H9 (cell line): ENCODE data around the gene NCS1. TPM values are rescaled to one million over a fixed set of nuclear protein-coding genes. Genes with fewer than 3 reads are reported as not detected.

Experiments used
- DNase-seq: peaks from one replicate; pipeline ENCODE4 v3.0.0-alpha.2; 2017
- H2AFZ ChIP-seq: one replicate; pipeline ENCODE4 v1.6.1; 2013; ENCODE audit warnings: mild to moderate bottlenecking, low read length, control low read depth, moderate library complexity
- H2AK5ac ChIP-seq: 2 replicates; pipeline ENCODE4 v1.6.1; 2013; ENCODE audit warnings: low read length, control low read depth, mixed read lengths; ENCODE audit not compliant: insufficient read length
- H2BK120ac ChIP-seq: one replicate; pipeline ENCODE4 v1.6.1; 2013; ENCODE audit warnings: low read depth, mild to moderate bottlenecking, low read length, control low read depth, inconsistent platforms; ENCODE audit not compliant: poor library complexity, severe bottlenecking
- H2BK12ac ChIP-seq: 2 replicates; pipeline ENCODE4 v1.6.1; 2013; ENCODE audit warnings: low read length, control low read depth, mixed read lengths, low read depth; ENCODE audit not compliant: insufficient read length
- H2BK15ac ChIP-seq: 2 replicates; pipeline ENCODE4 v1.6.1; 2013; ENCODE audit warnings: low read depth, low read length, control low read depth
- H2BK20ac ChIP-seq: one replicate; pipeline ENCODE4 v1.6.1; 2013; ENCODE audit warnings: low read depth, mild to moderate bottlenecking, low read length, control low read depth, inconsistent platforms; ENCODE audit not compliant: poor library complexity, severe bottlenecking
- H2BK5ac ChIP-seq: 2 replicates; pipeline ENCODE4 v1.6.1; 2013; ENCODE audit warnings: low read length, control low read depth, mixed read lengths; ENCODE audit not compliant: insufficient read length
- H3K14ac ChIP-seq: 2 replicates; pipeline ENCODE4 v1.6.1; 2013; ENCODE audit warnings: low read length, control low read depth; ENCODE audit not compliant: insufficient read depth
- H3K18ac ChIP-seq: 2 replicates; pipeline ENCODE4 v1.6.1; 2013; ENCODE audit warnings: low read depth, mild to moderate bottlenecking, mixed read lengths, low read length, control low read depth; ENCODE audit not compliant: insufficient read length
- H3K23ac ChIP-seq: 2 replicates; pipeline ENCODE4 v1.6.1; 2013; ENCODE audit warnings: low read length, control low read depth, mixed read lengths, low read depth; ENCODE audit not compliant: insufficient read length
- H3K23me2 ChIP-seq: 2 replicates; pipeline ENCODE4 v1.6.1; 2013; ENCODE audit warnings: low read depth, mild to moderate bottlenecking, mixed read lengths, low read length, control low read depth; ENCODE audit not compliant: insufficient read length, poor library complexity, severe bottlenecking
- H3K27ac ChIP-seq: 2 replicates; pipeline ENCODE4 v1.5.1; 2013; ENCODE audit warnings: low read length, control low read depth, mixed read lengths, low read depth; ENCODE audit not compliant: insufficient read length
- H3K27me3 ChIP-seq: 2 replicates; pipeline ENCODE4 v1.6.1; 2013; ENCODE audit warnings: low read length, control low read depth, inconsistent platforms; ENCODE audit not compliant: insufficient read depth
- H3K4ac ChIP-seq: 2 replicates; pipeline ENCODE4 v1.6.1; 2013; ENCODE audit warnings: low read depth, mild to moderate bottlenecking, control low read depth, inconsistent platforms, low read length, moderate library complexity
- H3K4me1 ChIP-seq: 2 replicates; pipeline ENCODE4 v1.6.1; 2013; ENCODE audit warnings: low read length, control low read depth, inconsistent platforms; ENCODE audit not compliant: insufficient read depth
- H3K4me2 ChIP-seq: 2 replicates; pipeline ENCODE4 v1.6.1; 2013; ENCODE audit warnings: low read length, control low read depth, mixed read lengths; ENCODE audit not compliant: insufficient read length, insufficient read depth
- H3K56ac ChIP-seq: 2 replicates; pipeline ENCODE4 v1.6.1; 2013; ENCODE audit warnings: low read depth, mild to moderate bottlenecking, mixed read lengths, low read length, control low read depth; ENCODE audit not compliant: insufficient read length
- H3K79me1 ChIP-seq: 2 replicates; pipeline ENCODE4 v1.6.1; 2013; ENCODE audit warnings: low read depth, mild to moderate bottlenecking, moderate library complexity, low read length, control low read depth, inconsistent platforms; ENCODE audit not compliant: insufficient read depth, poor library complexity, severe bottlenecking
- H3K79me2 ChIP-seq: 2 replicates; pipeline ENCODE4 v1.6.1; 2013; ENCODE audit warnings: low read length, control low read depth, inconsistent platforms; ENCODE audit not compliant: insufficient read depth
- H3K9ac ChIP-seq: 2 replicates; pipeline ENCODE4 v1.6.1; 2013; ENCODE audit warnings: low read length, control low read depth, mixed read lengths; ENCODE audit not compliant: insufficient read length; ENCODE audit errors: extremely low read depth
- H3K9me3 ChIP-seq: one replicate; pipeline ENCODE4 v1.6.1; 2013; ENCODE audit warnings: low read depth, low read length, inconsistent platforms; ENCODE audit not compliant: control insufficient read depth
- H3T11ph ChIP-seq: one replicate; pipeline ENCODE4 v1.6.1; 2013; ENCODE audit warnings: mild to moderate bottlenecking, low read length, control low read depth, inconsistent platforms
- H4K20me1 ChIP-seq: one replicate; pipeline ENCODE4 v1.6.1; 2013; ENCODE audit not compliant: control insufficient read depth, insufficient read length, insufficient read depth
- H4K5ac ChIP-seq: 2 replicates; pipeline ENCODE4 v1.6.1; 2013; ENCODE audit warnings: low read depth, mild to moderate bottlenecking, mixed read lengths, low read length, control low read depth; ENCODE audit not compliant: insufficient read length
- H4K8ac ChIP-seq: replicated peaks from 2 replicates; pipeline ENCODE4 v1.6.1; 2013; ENCODE audit warnings: low read length, control low read depth, mixed read lengths, low read depth; ENCODE audit not compliant: insufficient read length
- H4K91ac ChIP-seq: 2 replicates; pipeline ENCODE4 v1.6.1; 2013; ENCODE audit warnings: low read depth, mild to moderate bottlenecking, moderate library complexity, mixed read lengths, low read length, control low read depth; ENCODE audit not compliant: insufficient read length
- H3K27ac Mint-ChIP-seq, 3 experiments: 2 replicates in 2 of 3; 3 replicates in 1 of 3; pipeline ENCODE4 v1.8.0; 2020 to 2021; ENCODE audit warnings: mixed read lengths in 3 of 3, mild to moderate bottlenecking in 1 of 3, moderate library complexity in 1 of 3
- H3K27me3 Mint-ChIP-seq: 2 replicates; pipeline ENCODE4 v1.8.0; 2021; ENCODE audit warnings: low read depth, mild to moderate bottlenecking, moderate library complexity, mixed read lengths
- H3K36me3 Mint-ChIP-seq, 3 experiments: 2 replicates in 2 of 3; 3 replicates in 1 of 3; pipeline ENCODE4 v1.8.0; 2020 to 2021; ENCODE audit warnings: low read depth in 3 of 3, mixed read lengths in 3 of 3; ENCODE audit not compliant: insufficient read depth in 1 of 3
- H3K4me1 Mint-ChIP-seq, 2 experiments: 2 replicates each; pipeline ENCODE4 v1.8.0; 2020; ENCODE audit warnings: mixed read lengths in 2 of 2
- H3K4me3 Mint-ChIP-seq, 2 experiments: 2 replicates in 1 of 2; 3 replicates in 1 of 2; pipeline ENCODE4 v1.8.0; 2020 to 2021; ENCODE audit warnings: mild to moderate bottlenecking in 2 of 2, mixed read lengths in 2 of 2, moderate library complexity in 1 of 2
- H3K9me3 Mint-ChIP-seq, 2 experiments: 2 replicates in 1 of 2; 3 replicates in 1 of 2; pipeline ENCODE4 v1.8.0; 2020; ENCODE audit warnings: mild to moderate bottlenecking in 2 of 2, mixed read lengths in 2 of 2, moderate library complexity in 1 of 2
- CTCF ChIP-seq: fragments of 200-600 bp; sonication (generic); conservative IDR thresholded peaks from 3 replicates; pipeline ENCODE4 v1.8.0; 2021; ENCODE audit warnings: antibody characterized with exemption, mild to moderate bottlenecking
- WGBS: extraction: QIAGEN DNeasy Blood & Tissue Kit; methylation state at CpG from one replicate; pipeline ENCODE4 v1.1.7; 2013; ENCODE audit warnings: missing lambda C conversion rate, low lambda C conversion rate, mixed read lengths; ENCODE audit not compliant: insufficient read length; ENCODE audit errors: extremely low coverage; 5-methylcytosine and 5-hydroxymethylcytosine counted together
- total RNA-seq: library from RNA; stranded (reverse); gene quantifications from 2 replicates; pipeline ENCODE4 v1.2.1, GENCODE V29; 2021

NCS1 gene
- total RNA-seq, 1 experiment from 2014 or later = 38.1 TPM

- Mint-ChIP-seq H3K27ac (no peak overlapping the region; a peak in 1 of 7 replicates), H3K4me3 (no peak overlapping the region), H3K36me3 (no peaks in the 10 kb centered on the region; a peak in 1 of 7 replicates), H3K4me1 (peaks cover 7 to 11% of the 10 kb centered on the region in 2 experiments; a peak in 3 of 4 replicates), H3K9me3 (no peaks in the 10 kb centered on the region), H3K27me3 (peaks cover 2% of the 10 kb centered on the region; the same call in 1 of the 2 replicates)
- no peaks in the 10 kb centered on the region; the same call in 1 of the 2 replicates for H3K4me1 ChIP-seq
- H3K14ac ChIP-seq = no peak overlapping the region
- H3K56ac ChIP-seq = no peak overlapping the region
- H4K5ac ChIP-seq = no peak overlapping the region
- H2BK20ac ChIP-seq = no peak overlapping the region
- no peak overlapping the region for H3T11ph ChIP-seq
- no peak overlapping the region for H3K23ac ChIP-seq
- no peak overlapping the region for H2BK12ac ChIP-seq
- no peak overlapping the region for H4K8ac ChIP-seq
- no peaks in the 10 kb centered on the region for H3K23me2 ChIP-seq
- no peak overlapping the region for H4K91ac ChIP-seq
- H2BK120ac ChIP-seq = no peak overlapping the region
- H2AFZ ChIP-seq = no peak overlapping the region
- no peak overlapping the region for H3K4ac ChIP-seq
- no peak overlapping the region for H3K4me2 ChIP-seq
- no peak overlapping the region for H2AK5ac ChIP-seq
- no peaks in the 10 kb centered on the region for H3K27me3 ChIP-seq
- H3K27ac ChIP-seq = no peak overlapping the region
- no peak for TF ChIP-seq CTCF
- no peak overlapping the region for H2BK5ac ChIP-seq
- no peak for DNase-seq
- no CpG with 5 or more reads among the region's 10 CpGs for WGBS
- H3K9ac ChIP-seq = no peak overlapping the region
- no peak overlapping the region for H3K18ac ChIP-seq
- no peaks in the 10 kb centered on the region for H3K79me2 ChIP-seq
- H3K79me1 ChIP-seq = no peaks in the 10 kb centered on the region
- H4K20me1 ChIP-seq = no peaks in the 10 kb centered on the region
- no peaks in the 10 kb centered on the region for H3K9me3 ChIP-seq
- no peak overlapping the region for H2BK15ac ChIP-seq
Observed at GRCh38 chr9:130159915-130160670, 12.1 kb upstream of the NCS1 start.
